Activated CD4-positive, alpha-beta memory T cell treated with anti-CD3 and anti-CD28 coated beads for 36 hours (primary cell): ENCODE data around the gene RASSF1. TPM values are rescaled to one million over a fixed set of nuclear protein-coding genes. Genes with fewer than 3 reads are reported as not detected.
"Not testable (repeated sequence)": the region's sequence is repeated elsewhere in the genome, so short reads cannot be mapped to it uniquely, and the experiment has no call there.

Experiments used
- CTCF ChIA-PET: fragments of 350-600 bp; sonication (Branson Sonifier 250); formaldehyde crosslinking; loops from one replicate; lab custom pipeline; 2021; ENCODE audit warnings: antibody characterized with exemption, inconsistent platforms; lab: Charles Lee
- POLR2A ChIA-PET: fragments of 350-600 bp; sonication (Branson Sonifier 250); formaldehyde crosslinking; loops from one replicate; lab custom pipeline; 2021; ENCODE audit warnings: antibody characterized with exemption; lab: Charles Lee
- DNase-seq: peaks from one replicate; pipeline ENCODE4 v3.0.0-alpha.2; 2020
- H3K27ac Mint-ChIP-seq: one replicate; pipeline ENCODE4 v1.8.0; 2021; ENCODE audit warnings: mixed read lengths
- H3K27me3 Mint-ChIP-seq: one replicate; pipeline ENCODE4 v1.8.0; 2021; ENCODE audit warnings: mixed read lengths
- H3K36me3 Mint-ChIP-seq: one replicate; pipeline ENCODE4 v1.8.0; 2021; ENCODE audit warnings: mixed read lengths
- H3K4me1 Mint-ChIP-seq: one replicate; pipeline ENCODE4 v1.8.0; 2021; ENCODE audit warnings: low read depth, mixed read lengths
- H3K4me3 Mint-ChIP-seq: one replicate; pipeline ENCODE4 v1.8.0; 2021; ENCODE audit warnings: mild to moderate bottlenecking, mixed read lengths
- H3K9me3 Mint-ChIP-seq: one replicate; pipeline ENCODE4 v1.8.0; 2021; ENCODE audit warnings: mixed read lengths
- intact Hi-C: fragments of 100-400 bp; cut with micrococcal nuclease; formaldehyde crosslinking; loops from one replicate; pipeline ENCODE4 v1.15.1; 2023
- total RNA-seq, 2 experiments: library from RNA; stranded (reverse); gene quantifications; one replicate each; pipeline ENCODE4 v1.2.3, GENCODE V29; 2021

Gene RASSF1
- total RNA-seq, 2 experiments from 2014 or later, result 48.8 to 52.6 TPM

GRCh38 chr3:50292159-50293078 is 48.2 kb downstream of the RASSF1 start, which contains the start of gene IFRD2:
Gene IFRD2, minus strand, starts transcription at chr3:50292429. Its CDS starts 155 bp downstream, at chr3:50292274.
- peak; percentile 98 for DNase-seq
- CTCF ChIA-PET, result interaction anchor here (0.6 to 2.3 kb wide), 11 partner anchors 13 to 353 kb away, joined by 3 to 14 read pairs (median 3); partner anchors contain the start of genes LSMEM2, RASSF1 and RBM6
- Mint-ChIP-seq H3K9me3 (no peaks in the 10 kb centered on the region), H3K4me1 (peaks cover 20% of the 10 kb centered on the region), H3K27me3 (no peaks in the 10 kb centered on the region), H3K36me3 (peaks cover 20% of the 10 kb centered on the region), H3K27ac (peak within 1 kb of the TSS; percentile 90), H3K4me3 (peak within 1 kb of the TSS; percentile 92)
- intact Hi-C loops, result loop anchor here (1.0 kb wide), 5 partner anchors 18 to 67 kb away; partner anchors contain the start of genes TMEM115 and TUSC2
- POLR2A ChIA-PET, result interaction anchor here (0.8 to 2.7 kb wide), 10 partner anchors 9 to 64 kb away, joined by 3 to 15 read pairs (median 4); partner anchors contain the start of genes LSMEM2 and TUSC2

GRCh38 chr3:50290161-50290641 is 50.4 kb downstream of the RASSF1 start:
- peak overlapping the region; percentile 92 for H3K4me3 Mint-ChIP-seq
- H3K27me3 Mint-ChIP-seq, result no peaks in the 10 kb centered on the region
- H3K9me3 Mint-ChIP-seq, result no peaks in the 10 kb centered on the region
- peaks cover 19% of the 10 kb centered on the region for H3K4me1 Mint-ChIP-seq
- ChIA-PET POLR2A (interaction anchor here (2.1 kb wide), 1 partner anchor 12 kb away, joined by 16 read pairs; the partner anchor contains the start of gene LSMEM2), CTCF (interaction anchor here (1.1 to 1.7 kb wide), 2 partner anchors 15 to 18 kb away, joined by 3 to 5 read pairs; no protein-coding TSS in a partner anchor)
- H3K27ac Mint-ChIP-seq, result no peak overlapping the region
- intact Hi-C loops, result no loop called here
- DNase-seq, result no peak
- H3K36me3 Mint-ChIP-seq, result peaks cover 28% of the 10 kb centered on the region

- Mint-ChIP-seq H3K27me3 (no peaks in the 10 kb centered on the region), H3K4me3 (no peak overlapping the region), H3K4me1 (peaks cover 19% of the 10 kb centered on the region), H3K36me3 (peaks cover 28% of the 10 kb centered on the region), H3K27ac (no peak overlapping the region), H3K9me3 (no peaks in the 10 kb centered on the region)
- CTCF ChIA-PET, result interaction anchor here (0.7 to 1.7 kb wide), 4 partner anchors 14 to 36 kb away, joined by 3 to 5 read pairs (median 4); no protein-coding TSS in a partner anchor
- no peak for DNase-seq
- POLR2A ChIA-PET, result interaction anchor here (2.1 kb wide), 1 partner anchor 11 kb away, joined by 16 read pairs; the partner anchor contains the start of gene LSMEM2
- intact Hi-C loops, result no loop called here
Observed at GRCh38 chr3:50289130-50289529, 51.5 kb downstream of the RASSF1 start.

GRCh38 chr3:50288387-50289007 is 52.1 kb downstream of the RASSF1 start:
- intact Hi-C loops, result no loop called here
- no peak overlapping the region for H3K27ac Mint-ChIP-seq
- ChIA-PET CTCF (interaction anchor here (1.2 kb wide), 1 partner anchor 28 kb away, joined by 4 read pairs; no protein-coding TSS in a partner anchor), POLR2A (interaction anchor here (2.1 kb wide), 1 partner anchor 10 kb away, joined by 16 read pairs; the partner anchor contains the start of gene LSMEM2)
- no peak overlapping the region for H3K4me3 Mint-ChIP-seq
- H3K36me3 Mint-ChIP-seq, result peaks cover 28% of the 10 kb centered on the region
- H3K4me1 Mint-ChIP-seq, result peaks cover 19% of the 10 kb centered on the region
- no peak for DNase-seq
- no peaks in the 10 kb centered on the region for H3K9me3 Mint-ChIP-seq
- H3K27me3 Mint-ChIP-seq, result no peaks in the 10 kb centered on the region

- ChIA-PET POLR2A (no interaction called here), CTCF (no interaction called here)
- no peak overlapping the region for H3K27ac Mint-ChIP-seq
- no peak for DNase-seq
- H3K9me3 Mint-ChIP-seq, result no peaks in the 10 kb centered on the region
- peaks cover 28% of the 10 kb centered on the region for H3K36me3 Mint-ChIP-seq
- no peaks in the 10 kb centered on the region for H3K27me3 Mint-ChIP-seq
- no peak overlapping the region for H3K4me3 Mint-ChIP-seq
- peaks cover 10% of the 10 kb centered on the region for H3K4me1 Mint-ChIP-seq
- intact Hi-C loops, result no loop called here
Observed at GRCh38 chr3:50287262-50287661, 53.4 kb downstream of the RASSF1 start.

- H3K36me3 Mint-ChIP-seq, result peaks cover 28% of the 10 kb centered on the region
- intact Hi-C loops, result no loop called here
- DNase-seq, result no peak
- no peak overlapping the region for H3K4me3 Mint-ChIP-seq
- no peaks in the 10 kb centered on the region for H3K27me3 Mint-ChIP-seq
- ChIA-PET CTCF (no interaction called here), POLR2A (no interaction called here)
- H3K9me3 Mint-ChIP-seq, result no peaks in the 10 kb centered on the region
- no peak overlapping the region for H3K27ac Mint-ChIP-seq
- H3K4me1 Mint-ChIP-seq, result peaks cover 10% of the 10 kb centered on the region
Observed at GRCh38 chr3:50286322-50287227, 54.1 kb downstream of the RASSF1 start.

- intact Hi-C loops, H3K27ac Mint-ChIP-seq, H3K4me1 Mint-ChIP-seq, H3K27me3 Mint-ChIP-seq, DNase-seq, H3K9me3 Mint-ChIP-seq, H3K4me3 Mint-ChIP-seq: not testable (repeated sequence)
- CTCF ChIA-PET, result interaction anchor here (0.6 to 1.4 kb wide), 3 partner anchors 10 to 445 kb away, joined by 3 read pairs; no protein-coding TSS in a partner anchor
- POLR2A ChIA-PET, result interaction anchor here (0.8 to 1.3 kb wide), 2 partner anchors 8 to 13 kb away, joined by 3 read pairs; partner anchors contain the start of gene IFRD2
- H3K36me3 Mint-ChIP-seq, result peaks cover 14% of the 10 kb centered on the region
Observed at GRCh38 chr3:50284121-50284520, 56.5 kb downstream of the RASSF1 start.

Other genes with a start within 250 kb of the RASSF1 start
- gene SEMA3F, start 185.5 kb downstream of the RASSF1 start, total RNA-seq, result under 1 TPM; 0.17 to 0.19 TPM
- gene GNAT1, start 149.2 kb downstream of the RASSF1 start, total RNA-seq, result not detected
- gene SLC38A3, start 135.6 kb downstream of the RASSF1 start, total RNA-seq, result not detected
- 100 to 1,000 TPM; 346 to 349 TPM for gene GNAI2, start 104.6 kb downstream of the RASSF1 start, total RNA-seq
- under 1 TPM; 0.86 to 0.97 TPM for gene SEMA3B, start 71.7 kb downstream of the RASSF1 start, total RNA-seq
- gene LSMEM2, start 61.7 kb downstream of the RASSF1 start, total RNA-seq, result not detected
- gene IFRD2, start 48.4 kb downstream of the RASSF1 start, total RNA-seq, result 100 to 1,000 TPM; 111 to 112 TPM
- 1 to 10 TPM; 2.5 to 4.0 TPM for gene HYAL3, start 41.4 kb downstream of the RASSF1 start, total RNA-seq
- gene NAA80, start 41.4 kb downstream of the RASSF1 start, total RNA-seq, result 10 to 100 TPM; 18.8 to 19.6 TPM
- under 1 TPM in 1 of 2 experiments, not detected in 1; 0.14 TPM for gene HYAL1, start 37.3 kb downstream of the RASSF1 start, total RNA-seq
- gene HYAL2, start 18.1 kb downstream of the RASSF1 start, total RNA-seq, result 1 to 10 TPM; 4.8 to 5.7 TPM
- 10 to 100 TPM; 18.7 to 19.7 TPM for gene TUSC2, start 12.6 kb downstream of the RASSF1 start, total RNA-seq
- gene ZMYND10, start 4.9 kb upstream of the RASSF1 start, total RNA-seq, result under 1 TPM; 0.94 to 1.00 TPM
- gene NPRL2, start 9.9 kb upstream of the RASSF1 start, total RNA-seq, result 10 to 100 TPM; 33.2 to 35.8 TPM
- gene CYB561D2, start 10.0 kb upstream of the RASSF1 start, total RNA-seq, result 10 to 100 TPM; 17.8 to 20.1 TPM
- 10 to 100 TPM; 16.0 TPM for gene TMEM115, start 18.7 kb upstream of the RASSF1 start, total RNA-seq
- gene CACNA2D2, start 162.8 kb upstream of the RASSF1 start, total RNA-seq, result under 1 TPM; 0.63 to 0.69 TPM
- gene C3orf18, start 226.9 kb upstream of the RASSF1 start, total RNA-seq, result 10 to 100 TPM; 16.7 to 17.0 TPM
- 10 to 100 TPM; 78.7 to 82.6 TPM for gene HEMK1, start 228.7 kb upstream of the RASSF1 start, total RNA-seq